Spinal cord (tissue), 10 donors: ENCODE results near the gene SLC11A2. TPM values are rescaled to one million over a fixed set of nuclear protein-coding genes. Genes with fewer than 3 reads are reported as not detected.

Source experiments
- DNase-seq, 6 donors: peaks; one replicate each; pipeline versions ENCODE4 v3.0.0 to v3.0.0-alpha.2; 2013 to 2015; ENCODE audit warnings: low spot score in 6 of 6, low read depth in 4 of 6
- H3K27ac ChIP-seq: one replicate; pipeline ENCODE4 v1.5.1; 2013; ENCODE audit warnings: low read depth, low read length, control low read depth
- H3K27me3 ChIP-seq: one replicate; pipeline ENCODE4 v1.6.1; 2013; ENCODE audit warnings: low read length; ENCODE audit not compliant: control insufficient read depth, insufficient read depth
- H3K36me3 ChIP-seq: one replicate; pipeline ENCODE4 v1.6.1; 2013; ENCODE audit warnings: low read length; ENCODE audit not compliant: control insufficient read depth, insufficient read depth
- H3K4me1 ChIP-seq: one replicate; pipeline ENCODE4 v1.6.1; 2013; ENCODE audit warnings: low read length; ENCODE audit not compliant: control insufficient read depth, insufficient read depth
- H3K4me3 ChIP-seq: one replicate; pipeline ENCODE4 v1.5.1; 2013; ENCODE audit warnings: low read depth, low read length, control low read depth
- H3K9me3 ChIP-seq: one replicate; pipeline ENCODE4 v1.6.1; 2013; ENCODE audit warnings: low read length; ENCODE audit not compliant: control insufficient read depth, insufficient read depth
- WGBS: methylation state at CpG from one replicate; pipeline ENCODE4 v1.1.5; 2013; ENCODE audit warnings: missing lambda C conversion rate; ENCODE audit not compliant: insufficient coverage; 5-methylcytosine and 5-hydroxymethylcytosine counted together
- polyA plus RNA-seq, 2 donors: library from polyadenylated mRNA; unstranded; fragments of 120-200 nt; gene quantifications; one replicate each; pipeline ENCODE4 v1.2.1, GENCODE V29; 2013; ENCODE audit not compliant: insufficient read length in 2 of 2
- total RNA-seq, 2 donors: library from RNA; depleted of rRNA in 1 of 2; stranded (reverse); fragments of 120-200 nt in 1 of 2; fragments of >200 nt in 1 of 2; gene quantifications; one replicate each; pipeline versions ENCODE4 v1.2.3 to v1.2.4, GENCODE V29; 2013 to 2014
- donor health status: healthy.

The SLC11A2 gene
- total and polyA plus RNA-seq, 4 donors: 52.0 to 102 (median 60.5) TPM

- H3K4me1 ChIP-seq: peaks cover 11% of the 10 kb centered on the region
- H3K27me3 ChIP-seq: no peaks in the 10 kb centered on the region
- DNase-seq: no peak
- no peak overlapping the region for H3K27ac ChIP-seq
- no peaks in the 10 kb centered on the region for H3K9me3 ChIP-seq
- H3K36me3 ChIP-seq: peaks cover 2% of the 10 kb centered on the region
- no peak overlapping the region for H3K4me3 ChIP-seq
- WGBS: 80% methylated on average over 1 of the region's 5 CpGs
Measured at GRCh38 chr12:51028813-51029150, 2.6 kb upstream of the SLC11A2 start.

GRCh38 chr12:51028126-51028812 is 2.1 kb upstream of the SLC11A2 start:
- 31% methylated on average over 4 of the region's 9 CpGs for WGBS
- no peak overlapping the region for H3K4me3 ChIP-seq
- peaks cover 2% of the 10 kb centered on the region for H3K36me3 ChIP-seq
- H3K9me3 ChIP-seq: no peaks in the 10 kb centered on the region
- H3K27me3 ChIP-seq: no peaks in the 10 kb centered on the region
- H3K27ac ChIP-seq: no peak overlapping the region
- H3K4me1 ChIP-seq: peaks cover 11% of the 10 kb centered on the region
- peak in 2 of 6 donors; percentile 20 to 36 for DNase-seq

GRCh38 chr12:51027342-51027835 is 1.2 kb upstream of the SLC11A2 start:
- no peak for DNase-seq
- Histone ChIP-seq H3K27ac (no peak overlapping the region), H3K9me3 (no peaks in the 10 kb centered on the region), H3K4me3 (no peak overlapping the region), H3K27me3 (no peaks in the 10 kb centered on the region), H3K4me1 (peaks cover 11% of the 10 kb centered on the region), H3K36me3 (peaks cover 2% of the 10 kb centered on the region)
- 91% methylated on average over 5 of the region's 15 CpGs for WGBS

- Histone ChIP-seq H3K27me3 (no peaks in the 10 kb centered on the region), H3K36me3 (peaks cover 2% of the 10 kb centered on the region), H3K4me1 (peaks cover 18% of the 10 kb centered on the region), H3K27ac (peak overlapping the region; percentile 96), H3K4me3 (peak overlapping the region; percentile 84), H3K9me3 (no peaks in the 10 kb centered on the region)
- WGBS: 0% methylated on average over 6 of the region's 9 CpGs
- peak in 2 of 6 donors; percentile 40 to 84 for DNase-seq
Measured at GRCh38 chr12:51025338-51025835, 797 bp downstream of the SLC11A2 start.

- Histone ChIP-seq H3K27me3 (no peaks in the 10 kb centered on the region), H3K4me1 (peaks cover 25% of the 10 kb centered on the region), H3K36me3 (peaks cover 2% of the 10 kb centered on the region), H3K27ac (peak overlapping the region; percentile 96), H3K4me3 (peak overlapping the region; percentile 84), H3K9me3 (no peaks in the 10 kb centered on the region)
- WGBS: 75% methylated on average over 2 of the region's 4 CpGs
- no peak for DNase-seq
Measured at GRCh38 chr12:51023625-51024382, 2.4 kb downstream of the SLC11A2 start.

- H3K36me3 ChIP-seq: peaks cover 2% of the 10 kb centered on the region
- no peak overlapping the region for H3K4me3 ChIP-seq
- H3K9me3 ChIP-seq: no peaks in the 10 kb centered on the region
- no peak overlapping the region for H3K27ac ChIP-seq
- peaks cover 23% of the 10 kb centered on the region for H3K4me1 ChIP-seq
- no CpG with 5 or more reads among the region's 1 CpG for WGBS
- no peak for DNase-seq
- no peaks in the 10 kb centered on the region for H3K27me3 ChIP-seq
Measured at GRCh38 chr12:51021694-51022093, 4.5 kb downstream of the SLC11A2 start.

GRCh38 chr12:51020448-51021182 is 5.6 kb downstream of the SLC11A2 start:
- peak overlapping the region; percentile 85 for H3K27ac ChIP-seq
- 80% methylated on average over 1 of the region's 7 CpGs for WGBS
- no peaks in the 10 kb centered on the region for H3K9me3 ChIP-seq
- H3K27me3 ChIP-seq: no peaks in the 10 kb centered on the region
- H3K36me3 ChIP-seq: no peaks in the 10 kb centered on the region
- H3K4me3 ChIP-seq: no peak overlapping the region
- peaks cover 18% of the 10 kb centered on the region for H3K4me1 ChIP-seq
- DNase-seq: peak in 2 of 6 donors; percentile 24 to 31

- WGBS: no CpG with 5 or more reads among the region's 2 CpGs
- Histone ChIP-seq H3K27ac (peak overlapping the region; percentile 85), H3K4me3 (no peak overlapping the region), H3K36me3 (no peaks in the 10 kb centered on the region), H3K27me3 (no peaks in the 10 kb centered on the region), H3K4me1 (peaks cover 18% of the 10 kb centered on the region), H3K9me3 (no peaks in the 10 kb centered on the region)
- DNase-seq: no peak
Measured at GRCh38 chr12:51019927-51020326, 6.3 kb downstream of the SLC11A2 start.

GRCh38 chr12:51018956-51019355 is 7.2 kb downstream of the SLC11A2 start:
- H3K9me3 ChIP-seq: no peaks in the 10 kb centered on the region
- no peaks in the 10 kb centered on the region for H3K27me3 ChIP-seq
- WGBS: no CpG with 5 or more reads among the region's 2 CpGs
- no peak for DNase-seq
- peaks cover 14% of the 10 kb centered on the region for H3K4me1 ChIP-seq
- no peak overlapping the region for H3K4me3 ChIP-seq
- H3K27ac ChIP-seq: no peak overlapping the region
- no peaks in the 10 kb centered on the region for H3K36me3 ChIP-seq
